HepG2 (cell line): ENCODE results near the gene SLC16A6. TPM values are rescaled to one million over a fixed set of nuclear protein-coding genes. Genes with fewer than 3 reads are reported as not detected.

Experiments used
- ATAC-seq: fragments of 200-7000 bp; cut with Tn5 transposase; 3 replicates; pipeline ENCODE4 v1.9.1; 2020; ENCODE audit warnings: mild to moderate bottlenecking, moderate library complexity
- BruUV-seq: library from RNA; stranded (reverse); fragments of 400-500 nt; replicated peaks from 2 replicates; lab custom pipeline; 2021; lab: Mats Ljungman, UMichigan
- CTCF ChIA-PET: fragments of 300-600 bp; formaldehyde crosslinking; extraction: SDS; loops from one replicate; lab custom pipeline; 2021; ENCODE audit warnings: low total read pairs, inconsistent platforms, low intra/inter-chr PET ratio; lab: Yijun Ruan, JAX
- POLR2A ChIA-PET: fragments of 350-600 bp; sonication (Branson Sonifier 250); formaldehyde crosslinking; loops from one replicate; lab custom pipeline; 2020; ENCODE audit warnings: antibody characterized with exemption, inconsistent platforms; lab: Yijun Ruan, JAX
- DNase-seq: peaks from one replicate; pipeline ENCODE4 v3.0.0-alpha.2; 2015; ENCODE audit warnings: low spot score
- FAIRE-seq: peaks from 3 replicates; lab custom pipeline; 2011; peaks lifted over from hg19 to GRCh38; lab: Jason Lieb, UNC
- H2AFZ ChIP-seq: one replicate; pipeline ENCODE4 v1.6.1; 2011; ENCODE audit warnings: low read length, inconsistent platforms
- H3K27ac ChIP-seq: fragments of 300-600 bp; 3 replicates; pipeline ENCODE4 v1.8.0; 2011; ENCODE audit warnings: mixed run types, mild to moderate bottlenecking, mixed read lengths, low read length, inconsistent platforms; ENCODE audit not compliant: insufficient read depth; ENCODE audit errors: extremely low read length
- H3K27me3 ChIP-seq, 2 experiments: fragments of 200-600 bp in 1 of 2; 2 replicates in 1 of 2; 3 replicates in 1 of 2; pipeline versions ENCODE4 v1.6.0 to v1.8.0; 2011; ENCODE audit warnings: low read length in 2 of 2, mild to moderate bottlenecking in 2 of 2, moderate library complexity in 2 of 2, inconsistent platforms in 1 of 2; ENCODE audit not compliant: insufficient read depth in 2 of 2, control insufficient read depth in 1 of 2
- H3K36me3 ChIP-seq, 2 experiments: fragments of 200-600 bp in 1 of 2; replicated peaks in 1 of 2; 2 replicates in 1 of 2; 3 replicates in 1 of 2; pipeline versions ENCODE4 v1.5.1 to v1.8.0; 2011; ENCODE audit warnings: low read length in 2 of 2, inconsistent platforms in 1 of 2; ENCODE audit not compliant: insufficient read depth in 2 of 2, control insufficient read depth in 1 of 2
- H3K4me1 ChIP-seq: 2 replicates; pipeline ENCODE4 v1.5.1; 2012; ENCODE audit warnings: low read length, inconsistent platforms; ENCODE audit not compliant: insufficient read depth
- H3K4me2 ChIP-seq: 2 replicates; pipeline ENCODE4 v1.6.0; 2011; ENCODE audit warnings: low read depth, low read length, inconsistent platforms
- H3K4me3 ChIP-seq, 3 experiments: fragments of 200-600 bp in 1 of 3; sonication (generic), shearing (Covaris generic) in 1 of 3; replicated peaks in 1 of 3; 2 replicates each; pipeline ENCODE4 v1.5.1; 2011 to 2016; ENCODE audit warnings: low read length in 3 of 3, inconsistent platforms in 2 of 3, low read depth in 2 of 3, mild to moderate bottlenecking in 2 of 3, control low read depth in 1 of 3, mixed read lengths in 1 of 3; ENCODE audit not compliant: insufficient read depth in 1 of 3
- H3K79me2 ChIP-seq: one replicate; pipeline ENCODE4 v1.6.1; 2011; ENCODE audit warnings: low read length, inconsistent platforms; ENCODE audit not compliant: insufficient read depth
- H3K9ac ChIP-seq: 2 replicates; pipeline ENCODE4 v1.6.0; 2011; ENCODE audit warnings: mild to moderate bottlenecking, low read depth, low read length, inconsistent platforms; ENCODE audit not compliant: insufficient read depth
- H3K9me3 ChIP-seq: 2 replicates; pipeline ENCODE4 v1.5.1; 2012; ENCODE audit warnings: mild to moderate bottlenecking, low read length
- H4K20me1 ChIP-seq: 2 replicates; pipeline ENCODE4 v1.6.0; 2011; ENCODE audit warnings: inconsistent platforms, mild to moderate bottlenecking, low read length, moderate library complexity; ENCODE audit not compliant: insufficient read depth
- BCL6 ChIP-seq: IDR thresholded peaks from 2 replicates; pipeline ENCODE4 v1.6.1; 2016; ENCODE audit warnings: missing genetic modification reagents, missing compliant biosample characterization
- DMTF1 ChIP-seq: sonication (generic); formaldehyde crosslinking; IDR thresholded peaks from 2 replicates; pipeline ENCODE4 v1.4.0; 2020; ENCODE audit warnings: mild to moderate bottlenecking, missing genetic modification reagents
- MAFF ChIP-seq: IDR thresholded peaks from 2 replicates; pipeline ENCODE4 v1.6.1; 2011; ENCODE audit warnings: low read depth, low read length, improper control_type of control experiment
- MAFK ChIP-seq, 2 experiments: IDR thresholded peaks in 1 of 2; conservative IDR thresholded peaks in 1 of 2; 2 replicates each; pipeline ENCODE4 v1.6.1; 2011; ENCODE audit warnings: improper control_type of control experiment in 2 of 2, low read length in 2 of 2
- MTERF4 ChIP-seq: sonication (generic); formaldehyde crosslinking; IDR thresholded peaks from 2 replicates; pipeline ENCODE4 v1.8.0; 2023; ENCODE audit warnings: mild to moderate bottlenecking, missing genetic modification reagents
- NFIB ChIP-seq: sonication (generic); formaldehyde crosslinking; IDR thresholded peaks from 2 replicates; pipeline ENCODE4 v1.9.0; 2021; ENCODE audit warnings: missing genetic modification reagents, mild to moderate bottlenecking, borderline replicate concordance
- REPIN1 ChIP-seq: sonication (generic); formaldehyde crosslinking; IDR thresholded peaks from 2 replicates; pipeline ENCODE4 v1.8.0; 2022; ENCODE audit warnings: missing genetic modification reagents, low read depth, mild to moderate bottlenecking, borderline replicate concordance
- SETDB1 ChIP-seq: sonication (generic); formaldehyde crosslinking; IDR thresholded peaks from 2 replicates; pipeline ENCODE4 v1.5.1; 2020; ENCODE audit warnings: missing genetic modification reagents, mild to moderate bottlenecking, borderline replicate concordance
- THAP9 ChIP-seq: sonication (generic); formaldehyde crosslinking; IDR thresholded peaks from 2 replicates; pipeline ENCODE4; 2020; ENCODE audit warnings: missing genetic modification reagents, mild to moderate bottlenecking, borderline replicate concordance
- ZBTB3 ChIP-seq: sonication (generic); formaldehyde crosslinking; IDR thresholded peaks from 2 replicates; pipeline ENCODE4 v1.4.0; 2020; ENCODE audit warnings: low read depth, mild to moderate bottlenecking, moderate library complexity, missing genetic modification reagents, borderline replicate concordance
- ZC3H13 ChIP-seq: sonication (generic); formaldehyde crosslinking; IDR thresholded peaks from 2 replicates; pipeline ENCODE4 v1.8.1; 2023; ENCODE audit warnings: mild to moderate bottlenecking, missing genetic modification reagents, moderate library complexity
- ZIK1 ChIP-seq: sonication (generic); formaldehyde crosslinking; IDR thresholded peaks from 2 replicates; pipeline ENCODE4 v1.5.0; 2020; ENCODE audit warnings: mild to moderate bottlenecking, low read depth, missing genetic modification reagents, borderline replicate concordance
- ZMYM3 ChIP-seq: sonication (generic); formaldehyde crosslinking; IDR thresholded peaks from 2 replicates; pipeline ENCODE4 v1.5.1; 2020; ENCODE audit warnings: mild to moderate bottlenecking, missing genetic modification reagents
- ZNF543 ChIP-seq: sonication (generic); formaldehyde crosslinking; IDR thresholded peaks from 2 replicates; pipeline ENCODE4 v1.4.0; 2020; ENCODE audit warnings: mild to moderate bottlenecking, missing genetic modification reagents
- WGBS: methylation state at CpG from one replicate; pipeline ENCODE4 v1.1.6; 2017; ENCODE audit warnings: low lambda C conversion rate; 5-methylcytosine and 5-hydroxymethylcytosine counted together
- in situ Hi-C: cut with HindIII; loops from 2 replicates; pipeline ENCODE4 v1.10.0; 2017; ENCODE audit warnings: low pct_unique_long_range_greater_than_20kb; ENCODE audit not compliant: extremely low pct_ligation_motif_present
- intact Hi-C: fragments of 100-400 bp; cut with micrococcal nuclease; formaldehyde crosslinking; loops from one replicate; pipeline ENCODE4 v1.10.0; 2022; ENCODE audit not compliant: unreplicated experiment
- polyA plus RNA-seq, 8 experiments: library from polyadenylated mRNA; depleted of rRNA in 3 of 8; stranded (reverse) in 7 of 8; unstranded in 1 of 8; fragments of >200 nt; fragmentation: Illumina TruSeq in 4 of 8; extraction: Trizol in 4 of 8; gene quantifications; 2 replicates each; pipeline versions ENCODE4 v1.2.1 to v1.2.3, GENCODE V29; 2011 to 2016; ENCODE audit warnings: low read depth in 4 of 8, missing spikeins in 1 of 8, mixed read lengths in 1 of 8; ENCODE audit not compliant: insufficient read depth in 1 of 8
- total RNA-seq, 5 experiments: library from RNA; depleted of rRNA; stranded (reverse); fragments of >200 nt; fragmentation: Illumina TruSeq; extraction: Trizol; gene quantifications; 2 replicates each; pipeline ENCODE4 v1.2.3, GENCODE V29; 2016; ENCODE audit warnings: low read depth in 1 of 5

Gene SLC16A6
- total and polyA plus RNA-seq, 2 of the 13 experiments (the other 11 are each of a cell fraction or from before 2014, with no cell fraction given) = 1.1 to 44.7 TPM

GRCh38 chr17:68246271-68247028 is 44.5 kb downstream of the SLC16A6 start:
- ChIA-PET CTCF (no interaction called here), POLR2A (interaction anchor here (1.0 to 3.9 kb wide), 10 partner anchors 9 to 236 kb away, joined by 3 to 53 read pairs (median 6); partner anchors contain the start of gene WIPI1)
- Histone ChIP-seq H2AFZ (no peak overlapping the region), H3K27me3 (no peaks in the 10 kb centered on the region; a peak in 2 of 5 replicates), H3K4me2 (peak overlapping the region; percentile 82; the same call in 1 of the 2 replicates), H3K4me1 (peaks cover 27% of the 10 kb centered on the region), H3K4me3 (no peak overlapping the region), H3K27ac (no peak overlapping the region), H4K20me1 (no peaks in the 10 kb centered on the region), H3K36me3 (peaks cover 0 to under 1% of the 10 kb centered on the region in 2 experiments; a peak in 1 of 5 replicates), H3K9me3 (no peaks in the 10 kb centered on the region), H3K9ac (no peak overlapping the region), H3K79me2 (peaks cover 3% of the 10 kb centered on the region)
- WGBS = 94% methylated on average over 24 of the region's 24 CpGs
- ATAC-seq (no peak), DNase-seq (no peak), FAIRE-seq (peak; percentile 12)
- in situ Hi-C loops = no loop called here
- intact Hi-C loops = loop anchor here (5.0 kb wide), 1 partner anchor 39 kb away; no protein-coding TSS in a partner anchor
- TSS peak; percentile 88 for BruUV-seq
- TF ChIP-seq REPIN1 (CRISPR knock-in tag) (no peak), ZMYM3 (0 out of 2 replicates have a peak, but pooled peaks have one; percentile 2), ZNF543 (CRISPR knock-in tag) (no peak), MAFF (peak; percentile 56), BCL6 (CRISPR knock-in tag) (no peak), ZIK1 (no peak), DMTF1 (0 out of 2 replicates have a peak, but pooled peaks have one; percentile 37), NFIB (CRISPR knock-in tag) (0 out of 2 replicates have a peak, but pooled peaks have one; percentile 17), SETDB1 (CRISPR knock-in tag) (0 out of 2 replicates have a peak, but pooled peaks have one; percentile 31), THAP9 (no peak), MAFK (conservative IDR thresholded peaks at IDR 0.05 in 1 of 2, IDR thresholded peaks at IDR 0.05 in 1 of 2; ENCODE audit: low read length in 2 of 2) (peak; percentile 66 to 76; a peak in 3 of 4 replicates), MTERF4 (CRISPR knock-in tag) (0 out of 2 replicates have a peak, but pooled peaks have one; percentile 7), ZBTB3 (CRISPR knock-in tag) (0 out of 2 replicates have a peak, but pooled peaks have one; percentile 1), ZC3H13 (no peak; the same call in 1 of the 2 replicates)
